ENCODE measurements around the gene UBA3. TPM values are rescaled to one million over a fixed set of nuclear protein-coding genes. Genes with fewer than 3 reads are reported as not detected.

UBA3 gene
- total and polyA plus RNA-seq, 2 of the 13 experiments (the other 11 are each of a cell fraction or from before 2014, with no cell fraction given), result 40.7 to 49.0 TPM

DNA sequence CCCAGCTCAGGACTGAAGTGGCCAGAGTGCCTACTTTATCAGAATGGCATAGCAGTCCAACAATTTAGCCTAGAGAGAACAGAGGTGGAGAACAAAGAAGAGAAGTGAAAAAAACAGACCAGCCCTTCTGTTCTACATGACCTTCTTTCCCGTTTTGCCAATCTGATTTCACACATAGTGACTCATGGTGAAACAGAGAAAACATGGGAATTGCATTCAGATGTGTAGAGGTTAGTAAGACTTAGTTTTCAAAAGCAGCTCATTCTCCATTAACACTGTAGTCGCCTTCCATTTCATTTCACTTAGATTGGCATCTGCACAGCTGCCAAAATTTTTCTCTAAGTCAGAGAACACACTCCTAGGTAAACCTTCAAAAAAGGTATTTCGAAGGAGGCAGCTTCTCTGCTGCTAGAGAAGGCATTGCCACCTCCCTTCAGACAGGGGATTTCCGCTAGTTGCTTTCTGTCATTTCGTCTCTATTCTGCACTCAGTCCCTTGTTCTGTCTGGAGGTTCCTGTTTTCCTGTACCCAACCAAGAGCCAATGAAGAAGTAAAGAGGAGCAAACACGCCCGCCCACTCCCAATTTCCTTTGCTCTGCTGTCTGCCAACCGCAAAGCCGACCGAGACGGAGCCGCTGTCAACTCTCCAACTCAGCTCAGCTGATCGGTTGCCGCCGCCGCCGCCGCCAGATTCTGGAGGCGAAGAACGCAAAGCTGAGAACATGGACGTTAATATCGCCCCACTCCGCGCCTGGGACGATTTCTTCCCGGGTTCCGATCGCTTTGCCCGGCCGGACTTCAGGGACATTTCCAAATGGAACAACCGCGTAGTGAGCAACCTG lies 4.4 kb upstream of the UBA3 start, which contains the start of gene ARL6IP5:
Gene ARL6IP5, plus strand, starts transcription at position 612 of the 842 bp plus-strand sequence. Its CDS starts 111 bp downstream, at position 723.
- in situ Hi-C loops (cut with HindIII; ENCODE audit: extremely low pct_ligation_motif_present, low pct_unique_long_range_greater_than_20kb), result no loop called here
- WGBS (ENCODE audit: low lambda C conversion rate), result under 1% methylated on average over 21 of the region's 32 CpGs
- CTCF ChIA-PET (ENCODE audit: low intra/inter-chr PET ratio, low total read pairs), result no interaction called here
- TF ChIP-seq ZNF292 (CRISPR knock-in tag; IDR thresholded peaks at IDR 0.05; ENCODE audit: borderline replicate concordance, low read depth) (no peak), FOXK1 (CRISPR knock-in tag; IDR thresholded peaks at IDR 0.05; ENCODE audit: borderline replicate concordance, low read depth) (0 out of 2 replicates have a peak, but pooled peaks have one; percentile 38), ZNF629 (CRISPR knock-in tag; conservative IDR thresholded peaks at IDR 0.05) (no peak), ZNF253 (CRISPR knock-in tag; IDR thresholded peaks at IDR 0.05; ENCODE audit: borderline replicate concordance) (no peak), SRSF1 (optimal IDR thresholded peaks at IDR 0.05; ENCODE audit: low read depth, low read length) (no peak), JDP2 (CRISPR knock-in tag; IDR thresholded peaks at IDR 0.05; ENCODE audit: borderline replicate concordance) (no peak), NFIB (CRISPR knock-in tag; IDR thresholded peaks at IDR 0.05; ENCODE audit: borderline replicate concordance) (no peak), ZNF768 (CRISPR knock-in tag; IDR thresholded peaks at IDR 0.05) (peak; percentile 43; the same call in 1 of the 2 replicates), ZMAT3 (CRISPR knock-in tag; conservative IDR thresholded peaks at IDR 0.05) (no peak), NKX3-1 (CRISPR knock-in tag; IDR thresholded peaks at IDR 0.05) (0 out of 2 replicates have a peak, but pooled peaks have one; percentile 11), ZNF878 (CRISPR knock-in tag; IDR thresholded peaks at IDR 0.05) (no peak), SATB2 (CRISPR knock-in tag; IDR thresholded peaks at IDR 0.05) (no peak), ZSCAN30 (CRISPR knock-in tag; IDR thresholded peaks at IDR 0.05) (no peak), ZNF468 (CRISPR knock-in tag; IDR thresholded peaks at IDR 0.05) (no peak), TBL1XR1 (IDR thresholded peaks at IDR 0.05; ENCODE audit: borderline replicate concordance, low read length, partially characterized antibody) (no peak), ZNF790 (CRISPR knock-in tag; IDR thresholded peaks at IDR 0.05; ENCODE audit: borderline replicate concordance) (no peak), ZNF772 (CRISPR knock-in tag; IDR thresholded peaks at IDR 0.05) (no peak), ZNF546 (CRISPR knock-in tag; conservative IDR thresholded peaks at IDR 0.05) (0 out of 2 replicates have a peak, but pooled peaks have one; percentile 35)
- TF ChIP-seq, protein P1, sequence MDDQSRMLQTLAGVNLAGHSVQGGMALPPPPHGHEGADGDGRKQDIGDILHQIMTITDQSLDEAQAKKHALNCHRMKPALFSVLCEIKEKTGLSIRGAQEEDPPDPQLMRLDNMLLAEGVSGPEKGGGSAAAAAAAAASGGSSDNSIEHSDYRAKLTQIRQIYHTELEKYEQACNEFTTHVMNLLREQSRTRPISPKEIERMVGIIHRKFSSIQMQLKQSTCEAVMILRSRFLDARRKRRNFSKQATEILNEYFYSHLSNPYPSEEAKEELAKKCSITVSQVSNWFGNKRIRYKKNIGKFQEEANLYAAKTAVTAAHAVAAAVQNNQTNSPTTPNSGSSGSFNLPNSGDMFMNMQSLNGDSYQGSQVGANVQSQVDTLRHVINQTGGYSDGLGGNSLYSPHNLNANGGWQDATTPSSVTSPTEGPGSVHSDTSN (CRISPR knock-in tag; IDR thresholded peaks at IDR 0.05; ENCODE audit: borderline replicate concordance), result no peak
- TF ChIP-seq, protein P2, sequence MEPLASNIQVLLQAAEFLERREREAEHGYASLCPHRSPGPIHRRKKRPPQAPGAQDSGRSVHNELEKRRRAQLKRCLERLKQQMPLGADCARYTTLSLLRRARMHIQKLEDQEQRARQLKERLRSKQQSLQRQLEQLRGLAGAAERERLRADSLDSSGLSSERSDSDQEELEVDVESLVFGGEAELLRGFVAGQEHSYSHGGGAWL (CRISPR knock-in tag; IDR thresholded peaks at IDR 0.05), result no peak
- TF ChIP-seq, protein P3, sequence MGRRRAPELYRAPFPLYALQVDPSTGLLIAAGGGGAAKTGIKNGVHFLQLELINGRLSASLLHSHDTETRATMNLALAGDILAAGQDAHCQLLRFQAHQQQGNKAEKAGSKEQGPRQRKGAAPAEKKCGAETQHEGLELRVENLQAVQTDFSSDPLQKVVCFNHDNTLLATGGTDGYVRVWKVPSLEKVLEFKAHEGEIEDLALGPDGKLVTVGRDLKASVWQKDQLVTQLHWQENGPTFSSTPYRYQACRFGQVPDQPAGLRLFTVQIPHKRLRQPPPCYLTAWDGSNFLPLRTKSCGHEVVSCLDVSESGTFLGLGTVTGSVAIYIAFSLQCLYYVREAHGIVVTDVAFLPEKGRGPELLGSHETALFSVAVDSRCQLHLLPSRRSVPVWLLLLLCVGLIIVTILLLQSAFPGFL (CRISPR knock-in tag; IDR thresholded peaks at IDR 0.05), result no peak

More for the DNA sequence above, 4.4 kb upstream of the UBA3 start, which contains the start of gene ARL6IP5:
- intact Hi-C loops (cut with micrococcal nuclease; ENCODE audit: unreplicated experiment), result loop anchor here (1.0 kb wide), 1 partner anchor 116 kb away; no protein-coding TSS in a partner anchor
- H2AFZ ChIP-seq (ENCODE audit: low read length), result peak within 1 kb of the TSS; percentile 98
- DNase-seq (ENCODE audit: low spot score) (peak; percentile 78), FAIRE-seq (no peak), ATAC-seq (peak; percentile 86)
- no peaks in the 10 kb centered on the region for H3K36me3 ChIP-seq (replicated peaks in 1 of 2; ENCODE audit: control insufficient read depth in 1 of 2, insufficient read depth in 2 of 2, low read length in 2 of 2)
- H3K9ac ChIP-seq (ENCODE audit: insufficient read depth, low read depth, low read length), result peak within 1 kb of the TSS; percentile 73
- peak within 1 kb of the TSS; percentile 95 for H3K4me2 ChIP-seq (ENCODE audit: low read depth, low read length)
- no peaks in the 10 kb centered on the region; a peak in 1 of 5 replicates for H3K27me3 ChIP-seq (ENCODE audit: control insufficient read depth in 1 of 2, insufficient read depth in 2 of 2, low read length in 2 of 2)
- peak within 1 kb of the TSS; percentile 73 to 91 (median 88) for H3K4me3 ChIP-seq (replicated peaks in 1 of 3; ENCODE audit: insufficient read depth in 1 of 3, low read depth in 2 of 3, low read length in 3 of 3)
- H4K20me1 ChIP-seq (ENCODE audit: insufficient read depth, low read length), result no peaks in the 10 kb centered on the region
- peaks cover 57% of the 10 kb centered on the region for H3K4me1 ChIP-seq (ENCODE audit: insufficient read depth, low read length)
- peak within 1 kb of the TSS; percentile 64 for H3K27ac ChIP-seq (ENCODE audit: extremely low read length, insufficient read depth, low read length)
- H3K79me2 ChIP-seq (ENCODE audit: insufficient read depth, low read length), result peaks cover 11% of the 10 kb centered on the region
- POLR2A ChIA-PET, result interaction anchor here (0.8 to 2.8 kb wide), 2 partner anchors 9 to 33 kb away, joined by 3 to 18 read pairs; partner anchors contain the start of gene TMF1
- no peaks in the 10 kb centered on the region for H3K9me3 ChIP-seq (ENCODE audit: low read length)
- BruUV-seq (replicated peaks), result no TSS peak
